Measurements from ENCODE around the gene BPI. TPM values are rescaled to one million over a fixed set of nuclear protein-coding genes. Genes with fewer than 3 reads are reported as not detected.
A peak's percentile ranks its signal among the peaks of the same experiment; 100 is the strongest.

BPI gene
- total and polyA plus RNA-seq, 3 donors from 2014 or later: 9.3 to 29.0 (median 17.5) TPM

GRCh38 chr20:38339997-38340396, 36.0 kb downstream of the BPI start:
- Histone ChIP-seq H3K27ac (no peak overlapping the region), H3K36me3 (ENCODE audit: low read depth, missing control alignments) (no peaks in the 10 kb centered on the region), H3K4me1 (peaks cover 4% of the 10 kb centered on the region), H3K27me3 (no peaks in the 10 kb centered on the region), H3K9me3 (no peaks in the 10 kb centered on the region), H3K4me3 (no peak overlapping the region)
- TF ChIP-seq CTCF (IDR thresholded peaks at IDR 0.05) (no peak), POLR2A (IDR thresholded peaks at IDR 0.05) (no peak)
- intact Hi-C loops (cut with DNase I; ENCODE audit: low total_unique reads): no loop called here
- DNase-seq: peak; percentile 38
- 54 to 67% methylated on average over 3 of the region's 3 CpGs for WGBS, 2 donors

- intact Hi-C loops (cut with DNase I; ENCODE audit: low total_unique reads): no loop called here
- Histone ChIP-seq H3K36me3 (ENCODE audit: low read depth, missing control alignments) (no peaks in the 10 kb centered on the region), H3K9me3 (no peaks in the 10 kb centered on the region), H3K27ac (no peak overlapping the region), H3K4me1 (peaks cover 4% of the 10 kb centered on the region), H3K4me3 (no peak overlapping the region), H3K27me3 (no peaks in the 10 kb centered on the region)
- no peak for DNase-seq
- whole genome bisulfite sequencing, 2 donors: 87 to 92% methylated on average over 6 of the region's 6 CpGs
- no peak for TF ChIP-seq POLR2A (IDR thresholded peaks at IDR 0.05)
- TF ChIP-seq CTCF (IDR thresholded peaks at IDR 0.05): no peak
Observed at GRCh38 chr20:38340693-38341092, 36.7 kb downstream of the BPI start.

GRCh38 chr20:38342216-38342615, 38.3 kb downstream of the BPI start:
- H3K27me3 ChIP-seq: no peaks in the 10 kb centered on the region
- 58 to 59% methylated on average over 7 of the region's 7 CpGs for WGBS, 2 donors
- TF ChIP-seq POLR2A (IDR thresholded peaks at IDR 0.05) (no peak), CTCF (IDR thresholded peaks at IDR 0.05) (no peak)
- no peak for DNase-seq
- H3K4me3 ChIP-seq: no peak overlapping the region
- H3K9me3 ChIP-seq: no peaks in the 10 kb centered on the region
- H3K4me1 ChIP-seq: peaks cover 4% of the 10 kb centered on the region
- intact Hi-C loops (cut with DNase I; ENCODE audit: low total_unique reads): no loop called here
- no peak overlapping the region for H3K27ac ChIP-seq
- H3K36me3 ChIP-seq (ENCODE audit: low read depth, missing control alignments): no peaks in the 10 kb centered on the region

GRCh38 chr20:38342713-38343310, 38.9 kb downstream of the BPI start:
- TF ChIP-seq POLR2A (IDR thresholded peaks at IDR 0.05) (no peak), CTCF (IDR thresholded peaks at IDR 0.05) (no peak)
- Histone ChIP-seq H3K36me3 (ENCODE audit: low read depth, missing control alignments) (no peaks in the 10 kb centered on the region), H3K27me3 (no peaks in the 10 kb centered on the region), H3K4me3 (peak overlapping the region; percentile 32 to 40), H3K4me1 (peaks cover 4% of the 10 kb centered on the region), H3K27ac (peak overlapping the region in 1 of 2 donors; percentile 64), H3K9me3 (no peaks in the 10 kb centered on the region)
- no peak for DNase-seq
- WGBS, 2 donors: 49 to 50% methylated on average over 5 of the region's 5 CpGs
- intact Hi-C loops (cut with DNase I; ENCODE audit: low total_unique reads): no loop called here
